ENCODE results near the gene HCN3. TPM values are rescaled to one million over a fixed set of nuclear protein-coding genes. Genes with fewer than 3 reads are reported as not detected.
"Not testable (repeated sequence)": the region's sequence is repeated elsewhere in the genome, so short reads cannot be mapped to it uniquely, and the experiment has no call there.

The HCN3 gene
- total RNA-seq, 1 experiment from 2014 or later, result 1.6 TPM

- DNase-seq (ENCODE audit: extremely low read depth, low read depth), result no peak
Observed at GRCh38 chr1:155279268-155279667, 2.0 kb downstream of the HCN3 start.

GRCh38 chr1:155282488-155283091 is 5.3 kb downstream of the HCN3 start:
- no peak for DNase-seq (ENCODE audit: extremely low read depth, low read depth)

GRCh38 chr1:155284476-155284875 is 7.2 kb downstream of the HCN3 start:
- DNase-seq (ENCODE audit: extremely low read depth, low read depth), result no peak

- no peak for DNase-seq (ENCODE audit: extremely low read depth, low read depth)
Observed at GRCh38 chr1:155285063-155285462, 7.8 kb downstream of the HCN3 start.

GRCh38 chr1:155285631-155286044 is 8.4 kb downstream of the HCN3 start:
- no peak for DNase-seq (ENCODE audit: extremely low read depth, low read depth)

GRCh38 chr1:155286544-155286943 is 9.3 kb downstream of the HCN3 start:
- no peak for DNase-seq (ENCODE audit: extremely low read depth, low read depth)

GRCh38 chr1:155287987-155288543 is 10.8 kb downstream of the HCN3 start:
- no peak for DNase-seq (ENCODE audit: extremely low read depth, low read depth)

GRCh38 chr1:155291006-155291405 is 13.7 kb downstream of the HCN3 start:
- not testable (repeated sequence) for DNase-seq (ENCODE audit: extremely low read depth, low read depth)

GRCh38 chr1:155293086-155293749 is 16.0 kb downstream of the HCN3 start:
- DNase-seq (ENCODE audit: extremely low read depth, low read depth), result no peak

GRCh38 chr1:155294520-155295182 is 17.4 kb downstream of the HCN3 start:
- DNase-seq (ENCODE audit: extremely low read depth, low read depth), result no peak

GRCh38 chr1:155295183-155295941 is 18.1 kb downstream of the HCN3 start:
- no peak for DNase-seq (ENCODE audit: extremely low read depth, low read depth)

GRCh38 chr1:155295942-155296267 is 18.6 kb downstream of the HCN3 start:
- DNase-seq (ENCODE audit: extremely low read depth, low read depth), result no peak

GRCh38 chr1:155296661-155297060 is 19.4 kb downstream of the HCN3 start:
- no peak for DNase-seq (ENCODE audit: extremely low read depth, low read depth)

GRCh38 chr1:155297384-155297783 is 20.1 kb downstream of the HCN3 start:
- no peak for DNase-seq (ENCODE audit: extremely low read depth, low read depth)

- no peak for DNase-seq (ENCODE audit: extremely low read depth, low read depth)
Observed at GRCh38 chr1:155300024-155300423, 22.8 kb downstream of the HCN3 start.

GRCh38 chr1:155300553-155301329 is 23.5 kb downstream of the HCN3 start:
- no peak for DNase-seq (ENCODE audit: extremely low read depth, low read depth)

- DNase-seq (ENCODE audit: extremely low read depth, low read depth), result no peak
Observed at GRCh38 chr1:155301342-155301841, 24.1 kb downstream of the HCN3 start, which contains the start of gene PKLR. Gene PKLR, minus strand, starts transcription at chr1:155301438. Its CDS starts 43 bp downstream, at chr1:155301395.

GRCh38 chr1:155304558-155305063 is 27.3 kb downstream of the HCN3 start:
- no peak for DNase-seq (ENCODE audit: extremely low read depth, low read depth)

- DNase-seq (ENCODE audit: extremely low read depth, low read depth), result no peak
Observed at GRCh38 chr1:155305881-155306391, 28.7 kb downstream of the HCN3 start.

Data from NCI-H460 (cell line).